Thoracic aorta (tissue), 2 donors: Measurements from ENCODE around the gene RIT2. TPM values are rescaled to one million over a fixed set of nuclear protein-coding genes. Genes with fewer than 3 reads are reported as not detected.

Source experiments
- ATAC-seq: fragments of 150-250 bp; one replicate; pipeline ENCODE4 v1.8.0; 2017; ENCODE audit warnings: low read depth; ENCODE audit not compliant: insufficient number of reproducible peaks, low FRiP score
- DNase-seq: peaks from one replicate; pipeline ENCODE4 v3.0.0-alpha.2; 2020; ENCODE audit warnings: low spot score
- H3K27ac ChIP-seq, 2 donors: fragments of 200-600 bp; sonication (generic); 1 replicate in 1 of 2; 2 replicates in 1 of 2; pipeline ENCODE4 v1.5.1; 2016; ENCODE audit warnings: mild to moderate bottlenecking in 2 of 2, moderate library complexity in 2 of 2
- H3K27me3 ChIP-seq: fragments of 200-600 bp; sonication (generic); replicated peaks from 2 replicates; pipeline ENCODE4 v1.6.0; 2016; ENCODE audit warnings: mild to moderate bottlenecking; ENCODE audit not compliant: insufficient read depth
- H3K36me3 ChIP-seq: fragments of 200-600 bp; sonication (generic); one replicate; pipeline ENCODE4 v1.5.1; 2016
- H3K4me1 ChIP-seq, 2 donors: fragments of 200-600 bp; sonication (generic); 1 replicate in 1 of 2; 2 replicates in 1 of 2; pipeline versions ENCODE4 v1.5.1 to v1.6.0; 2016; ENCODE audit warnings: low read depth in 2 of 2, mild to moderate bottlenecking in 1 of 2; ENCODE audit not compliant: control insufficient read depth in 1 of 2
- H3K4me3 ChIP-seq: fragments of 200-600 bp; sonication (generic); 2 replicates; pipeline ENCODE4 v1.5.1; 2016; ENCODE audit warnings: mild to moderate bottlenecking
- H3K9me3 ChIP-seq: fragments of 200-600 bp; sonication (generic); 2 replicates; pipeline ENCODE4 v1.5.1; 2016
- CTCF ChIP-seq: fragments of 200-600 bp; sonication (generic); IDR thresholded peaks from one replicate; pipeline ENCODE4 v1.5.1; 2019; ENCODE audit warnings: antibody characterized with exemption
- total RNA-seq, 2 donors: library from RNA; depleted of rRNA; stranded (reverse); fragments of >200 nt; gene quantifications; one replicate each; pipeline versions ENCODE4 v1.1.0 to v1.2.3, GENCODE V29; 2016

The RIT2 gene
- total RNA-seq, 2 donors from 2014 or later, result not detected

GRCh38 chr18:42959528-42959927, 156.0 kb downstream of the RIT2 start:
- H3K36me3 ChIP-seq, result no peaks in the 10 kb centered on the region
- no peak for TF ChIP-seq CTCF
- no peaks in the 10 kb centered on the region for H3K4me1 ChIP-seq
- H3K4me3 ChIP-seq, result no peak overlapping the region
- no peak overlapping the region for H3K27ac ChIP-seq
- ATAC-seq (no peak), DNase-seq (no peak)
- H3K9me3 ChIP-seq, result no peaks in the 10 kb centered on the region
- no peaks in the 10 kb centered on the region for H3K27me3 ChIP-seq

- no peak for ATAC-seq
- no peak for DNase-seq
- Histone ChIP-seq H3K4me1 (no peaks in the 10 kb centered on the region), H3K4me3 (no peak overlapping the region), H3K27me3 (no peaks in the 10 kb centered on the region), H3K9me3 (no peaks in the 10 kb centered on the region), H3K27ac (no peak overlapping the region), H3K36me3 (no peaks in the 10 kb centered on the region)
- TF ChIP-seq CTCF, result no peak
These were observed 157.1 kb downstream of the RIT2 start for GRCh38 chr18:42958353-42958752.

- H3K36me3 ChIP-seq, result no peaks in the 10 kb centered on the region
- H3K9me3 ChIP-seq, result no peaks in the 10 kb centered on the region
- H3K4me1 ChIP-seq, result no peaks in the 10 kb centered on the region
- no peak overlapping the region for H3K4me3 ChIP-seq
- DNase-seq (no peak), ATAC-seq (no peak)
- no peak for TF ChIP-seq CTCF
- H3K27me3 ChIP-seq, result no peaks in the 10 kb centered on the region
- no peak overlapping the region for H3K27ac ChIP-seq
These were observed 159.2 kb downstream of the RIT2 start for GRCh38 chr18:42956287-42956686.

- Histone ChIP-seq H3K4me1 (no peaks in the 10 kb centered on the region), H3K4me3 (no peak overlapping the region), H3K27me3 (no peaks in the 10 kb centered on the region), H3K9me3 (no peaks in the 10 kb centered on the region), H3K27ac (no peak overlapping the region), H3K36me3 (no peaks in the 10 kb centered on the region)
- no peak for TF ChIP-seq CTCF
- DNase-seq (no peak), ATAC-seq (no peak)
These were observed 160.6 kb downstream of the RIT2 start for GRCh38 chr18:42954887-42955286.

GRCh38 chr18:42953306-42953705, 162.2 kb downstream of the RIT2 start:
- DNase-seq (no peak), ATAC-seq (no peak)
- Histone ChIP-seq H3K36me3 (no peaks in the 10 kb centered on the region), H3K27me3 (no peaks in the 10 kb centered on the region), H3K27ac (no peak overlapping the region), H3K9me3 (no peaks in the 10 kb centered on the region), H3K4me1 (no peaks in the 10 kb centered on the region), H3K4me3 (no peak overlapping the region)
- TF ChIP-seq CTCF, result no peak
